Measurements from ENCODE around the gene BLMH.

DNA sequence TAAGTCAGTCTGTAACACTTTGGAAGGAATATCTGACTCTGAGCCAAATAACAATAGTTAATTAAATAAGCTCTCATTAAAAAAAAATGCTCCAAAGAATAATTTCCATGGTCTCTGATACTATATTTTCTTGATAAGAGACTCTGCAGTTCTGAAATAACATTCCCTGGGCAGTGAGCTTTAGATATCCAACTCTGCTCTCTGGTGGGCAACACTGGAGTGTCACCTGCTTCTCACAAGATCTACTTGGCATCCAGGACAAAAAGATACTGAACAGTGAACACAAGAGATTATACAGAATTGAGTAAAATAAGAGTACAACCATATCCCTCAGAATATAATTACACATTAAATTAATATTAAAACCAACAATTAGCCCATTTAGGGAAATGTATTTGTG is 13.7 kb downstream of the BLMH start:
- TF ChIP-seq, protein P1, sequence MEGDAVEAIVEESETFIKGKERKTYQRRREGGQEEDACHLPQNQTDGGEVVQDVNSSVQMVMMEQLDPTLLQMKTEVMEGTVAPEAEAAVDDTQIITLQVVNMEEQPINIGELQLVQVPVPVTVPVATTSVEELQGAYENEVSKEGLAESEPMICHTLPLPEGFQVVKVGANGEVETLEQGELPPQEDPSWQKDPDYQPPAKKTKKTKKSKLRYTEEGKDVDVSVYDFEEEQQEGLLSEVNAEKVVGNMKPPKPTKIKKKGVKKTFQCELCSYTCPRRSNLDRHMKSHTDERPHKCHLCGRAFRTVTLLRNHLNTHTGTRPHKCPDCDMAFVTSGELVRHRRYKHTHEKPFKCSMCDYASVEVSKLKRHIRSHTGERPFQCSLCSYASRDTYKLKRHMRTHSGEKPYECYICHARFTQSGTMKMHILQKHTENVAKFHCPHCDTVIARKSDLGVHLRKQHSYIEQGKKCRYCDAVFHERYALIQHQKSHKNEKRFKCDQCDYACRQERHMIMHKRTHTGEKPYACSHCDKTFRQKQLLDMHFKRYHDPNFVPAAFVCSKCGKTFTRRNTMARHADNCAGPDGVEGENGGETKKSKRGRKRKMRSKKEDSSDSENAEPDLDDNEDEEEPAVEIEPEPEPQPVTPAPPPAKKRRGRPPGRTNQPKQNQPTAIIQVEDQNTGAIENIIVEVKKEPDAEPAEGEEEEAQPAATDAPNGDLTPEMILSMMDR (IDR thresholded peaks at IDR 0.05): peak in 1 of 3 experiments; percentile 24
- TF ChIP-seq POLR2A (IDR thresholded peaks at IDR 0.05; ENCODE audit: low read depth): no peak

All from esophagus muscularis mucosa (tissue), 3 donors.